Measurements from ENCODE around the gene FGGY.
"Not testable (repeated sequence)": the region's sequence is repeated elsewhere in the genome, so short reads cannot be mapped to it uniquely, and the experiment has no call there.

The FGGY gene

DNA sequence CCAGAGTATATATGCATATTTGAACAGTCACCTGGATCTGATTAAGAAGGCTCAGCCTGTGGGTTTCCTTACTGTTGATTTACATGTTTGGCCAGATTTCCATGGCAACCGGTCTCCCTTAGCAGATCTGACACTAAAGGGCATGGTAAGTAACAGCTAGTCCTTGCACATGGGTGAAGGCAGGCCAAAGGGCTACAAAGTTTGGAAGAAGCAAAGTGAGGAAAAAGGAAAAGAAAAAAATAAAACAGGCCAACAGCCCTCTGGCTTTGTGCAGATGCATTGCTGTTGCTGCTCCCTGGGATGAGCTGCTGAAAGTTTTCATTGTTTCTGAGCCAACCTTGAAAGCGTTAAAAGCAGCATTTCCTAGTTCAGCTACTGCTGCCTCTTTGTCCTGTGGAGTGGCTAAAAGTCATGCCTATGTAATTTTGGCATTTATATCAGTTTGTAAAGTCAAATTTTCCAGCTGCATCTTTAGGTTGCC, 341.4 kb downstream of the FGGY start:
- peak; percentile 23 for DNase-seq (ENCODE audit: low spot score)

DNA sequence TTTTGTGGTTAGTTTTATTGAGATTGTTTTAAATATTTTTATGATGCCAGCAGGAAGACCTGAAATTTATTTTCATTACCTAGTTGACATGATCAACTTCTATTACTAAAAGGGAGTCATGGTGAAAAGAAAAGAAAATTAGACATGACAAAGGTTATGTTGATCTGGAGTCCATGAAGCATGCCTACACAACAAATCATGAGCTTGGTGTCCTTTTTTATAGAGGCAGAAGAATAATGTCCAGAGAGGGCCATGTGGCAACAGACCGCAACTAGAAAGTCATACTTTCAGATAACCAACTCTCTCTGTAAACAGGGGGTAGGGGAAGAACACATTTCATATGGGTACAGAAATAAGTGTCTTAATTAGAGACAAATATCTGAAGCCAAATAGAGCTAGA, 342.4 kb downstream of the FGGY start:
- DNase-seq (ENCODE audit: low spot score), result no peak

DNA sequence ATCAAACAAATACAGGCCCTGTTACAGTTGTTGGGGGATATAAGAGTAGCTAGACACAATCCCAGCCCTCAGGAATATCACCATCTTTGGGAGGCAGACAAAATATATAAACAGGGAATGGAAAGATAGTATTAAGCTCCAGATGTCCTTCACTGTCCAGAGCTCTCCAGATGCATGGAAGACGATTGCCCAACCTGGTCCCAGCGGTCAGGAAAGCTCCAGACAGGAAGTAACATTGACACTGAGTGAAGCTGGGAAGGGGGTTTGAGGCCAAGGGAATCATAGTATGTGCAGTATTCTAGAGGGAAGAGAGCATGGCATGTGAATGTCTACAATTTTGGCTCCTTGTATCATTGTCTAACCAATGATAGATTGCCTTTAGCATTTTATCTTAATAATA, 344.0 kb downstream of the FGGY start:
- DNase-seq (ENCODE audit: low spot score), result no peak

DNA sequence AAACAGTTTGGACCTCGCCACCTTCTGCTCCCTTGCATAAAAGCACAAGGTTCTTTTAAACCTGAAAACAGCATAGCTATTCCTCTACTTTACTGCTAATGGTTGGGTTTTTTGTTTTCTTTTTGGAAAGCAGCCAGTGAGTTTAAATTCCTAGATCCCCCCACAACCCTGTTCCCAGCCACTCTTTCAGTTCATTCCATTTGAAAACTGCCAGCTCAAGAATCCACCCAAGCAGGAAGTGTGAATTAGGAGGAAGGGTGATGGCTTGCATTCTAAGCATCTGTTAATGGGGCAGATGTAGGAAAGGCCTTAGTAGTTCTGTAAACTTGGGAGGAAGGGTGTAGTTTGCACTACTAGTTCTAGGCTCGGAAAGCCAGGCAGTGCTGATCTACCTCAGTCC, 344.9 kb downstream of the FGGY start:
- no peak for DNase-seq (ENCODE audit: low spot score)

DNA sequence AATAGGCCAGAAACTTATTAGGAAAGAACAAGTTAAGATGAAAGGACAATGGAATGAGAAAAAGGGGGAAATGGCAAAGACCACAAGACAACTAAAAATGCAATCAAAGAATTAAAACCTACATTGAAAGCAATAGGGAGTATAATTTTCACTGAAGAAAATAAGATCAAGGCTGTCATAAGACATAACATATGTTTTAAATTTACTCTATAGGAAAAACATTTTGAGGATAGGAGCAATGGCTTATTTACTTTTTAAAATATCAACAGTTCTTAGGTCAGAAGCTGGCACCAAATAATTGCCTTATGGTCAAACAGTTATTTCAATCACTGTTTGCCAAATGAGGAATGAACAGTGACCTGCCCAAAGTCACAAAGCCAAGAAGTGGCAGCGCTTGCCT, 346.6 kb downstream of the FGGY start:
- DNase-seq (ENCODE audit: low spot score), result no peak

DNA sequence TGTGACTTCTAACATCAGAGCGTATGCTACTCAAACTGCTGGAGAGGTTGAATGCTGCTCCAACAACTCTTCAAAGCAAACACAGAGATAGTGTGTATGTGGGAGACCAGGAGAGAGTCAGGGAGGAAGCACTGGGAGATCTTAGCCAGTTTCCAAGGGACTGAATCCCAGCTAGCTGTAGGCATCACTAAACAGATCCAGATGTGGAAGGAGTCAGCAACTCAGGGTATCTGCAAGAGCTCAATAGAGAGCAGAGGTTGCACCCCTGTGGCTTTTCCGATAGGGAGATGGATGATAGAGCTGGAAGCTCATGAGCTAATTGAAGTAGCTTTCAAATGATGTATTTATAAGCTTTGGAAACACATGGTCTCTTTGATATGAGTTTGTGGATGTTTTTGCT, 349.0 kb downstream of the FGGY start:
- DNase-seq (ENCODE audit: low spot score), result no peak

DNA sequence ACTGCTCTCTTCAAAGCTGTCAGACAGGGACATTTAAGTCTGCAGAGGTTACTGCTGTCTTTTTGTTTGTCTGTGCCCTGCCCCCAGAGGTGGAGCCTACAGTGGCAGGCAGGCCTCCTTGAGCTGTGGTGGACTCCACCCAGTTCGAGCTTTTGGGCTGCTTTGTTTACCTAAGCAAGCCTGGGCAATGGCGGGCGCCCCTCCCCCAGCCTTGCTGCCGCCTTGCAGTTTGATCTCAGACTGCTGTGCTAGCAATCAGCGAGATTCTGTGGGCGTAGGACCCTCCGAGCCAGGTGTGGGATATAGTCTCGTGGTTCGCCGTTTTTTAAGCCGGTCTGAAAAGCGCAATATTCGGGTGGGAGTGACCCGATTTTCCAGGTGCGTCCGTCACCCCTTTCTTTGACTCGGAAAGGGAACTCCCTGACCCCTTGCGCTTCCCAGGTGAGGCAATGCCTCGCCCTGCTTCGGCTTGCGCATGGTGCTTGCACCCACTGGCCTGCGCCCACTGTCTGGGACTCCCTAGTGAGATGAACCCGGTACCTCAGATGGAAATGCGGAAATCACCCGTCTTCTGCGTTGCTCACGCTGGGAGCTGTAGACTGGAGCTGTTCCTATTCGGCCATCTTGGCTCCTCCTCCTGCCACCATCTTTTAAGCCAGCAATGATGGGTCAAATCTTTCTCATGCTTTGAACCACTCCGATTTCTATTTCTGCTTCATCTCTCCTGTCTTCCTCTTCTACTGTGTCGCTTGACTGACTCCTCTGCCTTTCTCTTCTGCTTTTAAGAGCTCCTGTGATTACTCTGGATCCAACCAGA, 356.5 kb downstream of the FGGY start:
- DNase-seq (ENCODE audit: low spot score), result not testable (repeated sequence)

DNA sequence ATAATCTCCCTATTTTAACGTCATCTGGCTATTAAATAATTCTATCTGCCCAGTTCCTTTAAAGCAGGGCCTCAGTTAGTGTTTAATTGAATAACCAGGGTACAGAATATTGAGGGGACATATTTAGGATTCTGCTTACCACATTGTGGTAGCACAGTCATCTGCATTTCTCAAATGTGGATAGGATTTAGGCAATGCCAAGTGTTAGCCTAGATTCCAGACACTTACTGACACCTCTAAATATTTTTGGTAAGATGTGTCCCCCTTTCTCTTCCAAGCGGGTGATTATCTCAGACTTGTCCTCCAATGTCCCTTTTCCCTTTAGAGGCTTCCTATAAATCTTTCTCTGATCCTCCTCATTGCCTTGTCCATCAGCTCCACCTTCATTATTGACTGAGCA, 357.1 kb downstream of the FGGY start:
- no peak for DNase-seq (ENCODE audit: low spot score)

DNA sequence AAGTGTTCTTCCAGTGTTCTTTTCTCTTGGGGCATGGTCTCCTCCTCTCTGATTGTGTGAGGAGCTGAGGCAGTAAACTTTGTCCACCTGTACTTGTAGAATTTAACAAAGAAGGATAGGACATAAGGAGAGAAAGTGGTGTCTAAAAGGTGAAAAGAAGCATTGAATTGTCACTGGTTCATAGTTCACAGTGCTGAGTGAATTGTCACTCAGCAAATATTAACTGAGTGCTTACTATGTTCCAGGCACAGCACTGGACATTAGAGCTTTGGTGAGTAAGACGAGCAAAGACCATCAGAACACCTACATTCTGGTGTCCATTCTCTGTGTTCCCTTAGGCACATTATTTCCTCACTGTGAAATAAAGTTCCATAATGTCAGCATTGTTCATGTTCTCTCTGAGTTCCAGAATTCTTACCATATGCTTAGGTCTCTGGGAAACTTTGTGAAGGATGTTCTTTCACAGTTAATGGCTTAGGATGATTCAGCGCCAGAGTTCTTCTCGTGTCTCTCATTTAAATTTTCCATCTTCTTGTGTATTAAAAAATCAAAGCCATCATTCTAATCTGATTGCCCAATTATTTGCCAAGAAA, 361.1 kb downstream of the FGGY start:
- no peak for DNase-seq (ENCODE audit: low spot score)

DNA sequence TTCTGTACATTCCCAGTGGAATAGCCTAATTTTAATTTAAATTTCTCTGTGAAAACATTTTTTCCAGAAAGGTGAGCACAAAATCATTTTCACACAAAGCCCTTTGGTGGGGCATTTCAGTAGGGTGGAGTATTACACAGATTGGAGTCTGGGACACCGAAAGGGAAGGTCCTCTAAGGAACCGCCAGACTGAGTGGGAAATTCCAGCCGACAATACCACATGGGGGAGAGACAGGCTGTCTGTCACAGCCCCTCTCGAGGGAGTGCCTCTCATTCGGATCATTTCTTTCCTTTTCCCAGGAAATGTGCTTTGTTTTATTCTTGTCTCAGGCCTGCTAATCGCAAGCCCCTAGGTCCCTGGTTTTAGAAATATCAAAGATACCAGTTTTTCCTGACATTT, 367.3 kb downstream of the FGGY start:
- no peak for DNase-seq (ENCODE audit: low spot score)

DNA sequence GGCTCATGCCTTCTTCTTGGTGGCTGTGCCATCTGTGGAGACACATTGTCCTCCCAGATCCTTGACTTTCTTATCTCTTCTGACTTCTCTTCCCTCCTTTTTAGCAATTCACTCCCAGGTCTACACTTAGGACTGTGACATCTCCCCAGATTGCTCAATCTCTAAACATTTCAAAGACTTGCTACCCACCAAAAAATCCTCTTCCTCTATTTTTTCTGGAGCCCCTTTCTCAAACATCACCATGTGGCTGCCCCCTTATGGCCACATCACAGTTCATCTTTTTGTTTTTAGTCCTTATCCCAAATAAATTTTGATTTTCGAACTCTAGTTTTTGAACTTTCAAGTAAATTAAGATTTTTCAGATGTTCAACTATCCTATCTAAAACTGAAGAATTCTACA, 369.2 kb downstream of the FGGY start:
- no peak for DNase-seq (ENCODE audit: low spot score)

DNA sequence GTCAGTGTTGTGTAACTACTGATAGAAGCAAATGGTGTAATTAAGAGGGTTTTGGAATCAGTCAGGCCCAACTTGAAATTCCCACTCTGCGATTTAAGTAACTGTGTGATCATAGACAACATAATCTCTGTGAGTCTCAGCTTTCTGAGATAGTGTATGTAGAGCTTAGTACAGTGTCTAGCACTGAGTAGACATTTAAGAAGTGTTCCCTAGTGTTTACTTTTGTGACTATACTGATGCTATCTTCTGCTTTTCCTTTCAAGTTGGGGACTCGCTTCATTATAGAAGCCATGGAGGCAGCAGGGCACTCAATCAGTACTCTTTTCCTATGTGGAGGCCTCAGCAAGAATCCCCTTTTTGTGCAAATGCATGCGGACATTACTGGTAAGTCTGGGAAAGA, 370.1 kb downstream of the FGGY start:
- DNase-seq (ENCODE audit: low spot score), result no peak

DNA sequence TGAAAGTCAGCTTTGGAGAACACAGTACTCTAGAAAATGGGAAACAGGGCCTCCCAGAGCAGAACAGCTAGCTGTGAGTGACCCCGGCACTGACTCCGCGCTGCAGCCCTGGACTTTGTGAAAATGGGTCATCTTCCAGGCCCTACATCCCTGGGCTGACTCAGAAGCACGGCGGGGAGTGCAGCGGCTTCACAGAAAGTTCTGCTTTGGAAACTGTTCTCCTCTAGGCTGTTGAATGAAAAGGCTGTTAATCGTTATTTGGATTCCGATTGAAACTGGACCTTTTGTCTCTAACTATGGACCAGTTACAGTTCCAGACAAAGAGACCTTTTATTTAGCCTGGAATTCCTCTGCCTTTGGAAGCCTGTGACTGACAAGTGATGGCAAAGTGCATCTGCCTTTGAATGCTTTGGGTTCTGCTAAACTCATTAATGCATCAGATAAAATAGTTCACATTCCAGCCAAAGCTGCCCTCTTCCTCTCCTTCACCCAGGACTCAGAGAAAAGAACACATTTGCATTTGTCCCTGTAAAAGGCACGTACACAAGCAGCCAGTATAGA, 372.9 kb downstream of the FGGY start:
- peak; percentile 35 for DNase-seq (ENCODE audit: low spot score)

DNA sequence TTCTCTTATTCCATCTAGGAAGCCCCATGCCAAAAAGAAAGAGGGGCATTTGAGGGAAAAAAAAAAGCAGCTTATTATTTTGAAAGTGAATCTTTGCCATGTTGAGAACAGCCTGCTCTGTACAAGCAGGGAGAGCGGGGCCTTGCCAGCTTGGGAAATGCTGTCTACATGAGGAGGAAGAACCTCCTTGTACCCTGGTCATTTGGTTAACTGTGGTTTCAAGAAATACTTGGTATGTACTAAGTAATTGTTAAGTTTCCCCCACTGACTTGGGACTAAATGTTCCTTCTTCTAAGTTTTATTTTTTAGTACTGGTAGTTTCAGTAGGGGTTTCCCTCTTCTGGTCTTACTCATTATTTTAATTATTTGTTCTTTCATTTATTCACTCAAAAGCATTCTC, 373.8 kb downstream of the FGGY start:
- DNase-seq (ENCODE audit: low spot score), result no peak

DNA sequence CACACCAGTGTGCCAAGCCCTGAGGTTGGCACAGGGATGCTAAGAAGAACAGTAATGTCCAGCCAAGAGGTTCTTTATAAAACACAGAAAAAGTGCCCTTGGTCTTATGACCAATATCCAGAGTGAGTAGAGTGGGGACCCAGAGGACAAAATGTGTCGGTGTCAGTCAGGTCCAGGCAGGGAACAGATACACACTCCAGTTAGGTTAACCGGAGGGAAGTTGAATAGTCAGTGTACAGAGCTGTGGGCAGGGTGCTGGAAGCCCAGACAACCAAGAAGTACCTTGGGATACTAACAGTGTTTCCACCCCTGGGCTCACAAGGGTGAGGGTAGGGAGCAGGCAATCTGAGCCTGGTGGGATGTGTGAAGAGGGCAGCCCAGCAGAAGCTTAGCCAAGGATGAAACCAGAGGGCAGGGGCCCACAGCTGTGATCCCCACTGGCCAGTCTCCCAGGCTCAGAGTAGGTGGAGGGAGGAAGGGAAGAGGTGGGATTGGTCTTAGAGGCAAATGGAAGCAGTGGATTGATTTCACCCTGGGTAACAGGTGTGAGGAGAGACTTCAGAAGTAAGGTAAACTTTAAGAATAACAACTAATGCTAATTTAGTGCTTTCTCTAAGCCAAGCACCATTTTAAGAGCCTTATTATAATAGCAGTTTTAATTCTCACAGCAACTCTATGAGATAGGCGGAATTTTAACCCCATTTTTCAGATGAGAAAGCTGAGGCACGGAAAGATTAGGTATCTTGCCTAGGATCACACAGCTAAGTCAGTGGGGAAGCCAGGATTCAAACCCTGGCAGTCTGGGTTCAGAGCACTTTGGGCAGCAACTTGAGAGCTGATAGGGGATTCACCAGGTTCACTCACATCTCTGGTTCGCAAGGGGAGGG, 374.4 kb downstream of the FGGY start:
- no peak for DNase-seq (ENCODE audit: low spot score)

DNA sequence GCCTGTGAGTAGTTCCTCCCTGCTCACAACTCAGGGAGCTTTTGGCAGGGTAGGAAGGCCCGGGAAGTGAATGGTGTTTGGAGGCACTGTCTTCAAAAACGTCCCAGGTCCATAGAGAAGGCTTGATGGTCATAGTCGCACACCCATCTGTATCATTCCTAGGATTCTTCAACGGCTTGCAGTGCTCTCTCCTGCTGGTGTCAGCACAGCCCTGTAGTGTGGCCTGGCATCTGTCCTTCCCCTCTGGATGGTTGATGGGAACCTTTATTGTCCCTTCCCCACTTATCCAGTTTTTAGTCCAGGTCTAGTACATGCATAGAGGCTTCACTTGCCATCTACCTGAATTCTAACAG, 375.0 kb downstream of the FGGY start:
- no peak for DNase-seq (ENCODE audit: low spot score)

DNA sequence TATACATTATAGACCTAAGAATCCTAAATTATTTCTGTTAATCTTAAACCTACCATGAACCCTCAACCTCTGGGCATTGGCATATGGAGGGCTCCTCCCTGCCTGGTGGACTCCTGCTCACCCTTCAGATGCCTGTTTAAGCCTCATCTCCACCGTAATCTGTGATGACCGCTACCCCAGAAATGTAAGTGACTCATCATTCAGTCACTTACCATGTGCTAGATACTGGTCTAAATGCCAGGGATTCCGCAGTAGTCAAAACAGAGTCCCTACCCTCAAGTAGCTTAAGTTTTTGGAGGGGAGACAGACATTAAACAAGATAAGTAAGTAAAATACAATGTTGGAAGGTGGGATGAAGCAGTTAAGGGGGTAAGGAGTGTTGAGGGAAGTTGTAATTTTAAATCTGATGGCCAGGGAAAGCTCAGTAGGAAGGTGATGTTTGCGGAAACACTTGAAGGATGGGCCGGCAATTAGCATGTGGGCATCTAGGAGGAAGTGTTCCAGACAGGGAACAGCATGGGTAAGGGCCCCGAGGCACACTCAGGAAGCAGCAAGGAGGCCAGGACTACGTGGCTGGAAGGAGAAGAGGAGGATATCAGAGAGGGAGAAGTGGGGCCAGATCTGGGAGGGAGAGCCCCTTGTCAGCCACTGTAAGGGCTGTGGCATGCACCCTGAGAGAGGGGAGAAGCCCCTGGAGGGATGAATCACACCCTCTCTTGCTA, 376.1 kb downstream of the FGGY start:
- no peak for DNase-seq (ENCODE audit: low spot score)

DNA sequence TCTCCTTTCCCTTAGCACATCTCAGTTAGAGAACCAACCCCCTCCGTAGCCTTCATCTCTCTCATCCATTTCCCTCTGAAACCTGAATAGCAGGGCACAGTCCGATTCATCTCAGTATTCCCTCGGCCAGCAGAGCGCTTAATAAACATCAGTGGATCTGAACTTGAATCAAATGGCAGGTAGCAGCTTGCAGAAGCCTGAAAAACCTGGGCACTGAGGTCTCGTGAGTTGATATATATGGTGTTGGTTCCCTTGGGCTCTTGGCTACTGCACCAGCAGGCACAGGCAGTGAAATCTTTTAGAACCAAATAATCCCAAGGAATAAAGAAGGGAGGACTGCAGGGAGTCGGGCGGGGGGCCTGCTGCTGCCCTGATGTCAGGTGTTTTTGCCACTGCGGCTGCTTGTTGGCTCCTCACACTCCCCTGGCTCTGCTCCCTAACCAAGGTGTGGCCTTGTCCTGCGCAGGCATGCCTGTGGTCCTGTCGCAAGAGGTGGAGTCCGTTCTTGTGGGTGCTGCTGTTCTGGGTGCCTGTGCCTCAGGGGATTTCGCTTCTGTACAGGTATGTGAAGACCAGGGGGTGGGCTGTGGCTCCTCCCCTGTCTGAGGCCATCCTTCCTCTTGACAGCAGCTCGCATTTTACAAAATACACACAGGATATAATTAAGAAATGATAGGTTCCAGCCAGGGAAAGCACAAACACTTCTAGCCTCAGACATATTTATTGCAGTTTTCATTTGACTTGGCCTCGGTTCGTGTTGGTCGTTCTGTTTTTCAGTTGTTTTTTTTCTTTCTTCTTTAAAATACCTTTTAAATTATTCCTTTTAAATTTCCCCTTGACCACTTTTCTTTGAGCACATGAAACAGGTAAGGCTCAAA, 376.9 kb downstream of the FGGY start:
- DNase-seq (ENCODE audit: low spot score), result no peak

DNA sequence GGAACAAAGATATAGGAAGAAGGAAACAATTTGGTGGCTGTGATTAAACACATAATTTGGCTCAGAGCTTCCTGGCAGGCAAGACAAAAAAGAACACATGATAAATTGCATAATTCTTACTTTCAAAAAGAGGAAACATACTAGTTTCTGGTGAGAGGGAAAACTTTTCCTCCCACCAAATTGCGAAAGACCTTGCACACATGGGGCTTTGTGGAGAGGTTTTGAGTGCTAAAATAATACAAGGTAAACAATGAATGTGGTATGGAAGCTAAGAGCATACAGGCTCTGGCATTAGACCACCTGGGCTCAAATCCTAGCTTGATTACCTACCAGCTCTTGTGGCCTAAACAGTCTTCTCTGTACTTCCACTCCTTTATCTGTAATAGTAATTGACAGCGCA, 377.7 kb downstream of the FGGY start:
- DNase-seq (ENCODE audit: low spot score), result no peak

DNA sequence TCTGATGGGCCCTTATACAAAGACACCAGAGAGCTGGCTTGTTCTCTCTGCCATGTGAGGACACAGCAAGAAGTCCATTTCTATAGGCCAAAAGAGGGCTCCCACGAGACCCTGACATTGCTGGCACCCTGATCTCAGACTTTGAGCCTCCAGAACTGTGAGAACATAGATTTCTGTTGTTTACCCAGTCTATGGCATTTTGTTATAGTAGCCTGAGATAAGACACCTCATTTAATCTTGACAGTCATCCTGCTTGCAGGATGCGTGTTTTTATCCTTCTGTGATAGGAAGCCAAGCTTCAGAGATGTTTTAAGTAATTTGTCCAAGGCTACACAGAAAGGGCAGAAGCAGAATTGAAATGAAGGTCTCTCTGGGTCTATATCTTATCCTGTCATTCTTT, 379.0 kb downstream of the FGGY start:
- no peak for DNase-seq (ENCODE audit: low spot score)

DNA sequence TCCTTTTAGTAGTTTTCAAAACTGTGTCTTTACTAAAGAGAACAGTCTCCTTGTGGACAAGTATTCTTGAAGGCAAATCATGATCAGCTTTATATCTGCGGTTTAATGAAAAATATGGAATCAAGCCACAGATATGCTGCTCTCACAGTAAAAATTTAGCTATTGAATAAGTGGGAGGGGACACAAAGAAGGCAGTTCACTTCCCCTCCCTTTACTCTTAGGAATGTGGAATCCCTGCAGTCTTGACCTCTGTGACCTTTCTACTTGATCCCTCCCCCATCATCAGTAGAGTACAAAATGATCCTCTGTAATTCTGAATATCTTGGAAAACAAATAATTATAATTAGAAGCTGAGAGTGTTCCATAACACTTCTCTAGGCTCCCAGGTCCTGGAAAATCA, 381.1 kb downstream of the FGGY start:
- DNase-seq (ENCODE audit: low spot score), result peak; percentile 42
